ENCODE data around the gene GPER1.

Gene GPER1

DNA sequence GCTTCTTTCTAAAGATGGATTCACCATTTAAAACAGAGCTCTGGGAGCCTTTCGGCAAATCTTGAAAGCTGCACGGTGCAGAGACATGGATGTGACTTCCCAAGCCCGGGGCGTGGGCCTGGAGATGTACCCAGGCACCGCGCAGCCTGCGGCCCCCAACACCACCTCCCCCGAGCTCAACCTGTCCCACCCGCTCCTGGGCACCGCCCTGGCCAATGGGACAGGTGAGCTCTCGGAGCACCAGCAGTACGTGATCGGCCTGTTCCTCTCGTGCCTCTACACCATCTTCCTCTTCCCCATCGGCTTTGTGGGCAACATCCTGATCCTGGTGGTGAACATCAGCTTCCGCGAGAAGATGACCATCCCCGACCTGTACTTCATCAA is 3.7 kb downstream of the GPER1 start:
- DNase-seq, result no peak

GRCh38 chr7:1092161-1092632 is 4.3 kb downstream of the GPER1 start:
- no peak for DNase-seq

GRCh38 chr7:1092806-1093501 is 5.0 kb downstream of the GPER1 start:
- DNase-seq, result no peak

DNA sequence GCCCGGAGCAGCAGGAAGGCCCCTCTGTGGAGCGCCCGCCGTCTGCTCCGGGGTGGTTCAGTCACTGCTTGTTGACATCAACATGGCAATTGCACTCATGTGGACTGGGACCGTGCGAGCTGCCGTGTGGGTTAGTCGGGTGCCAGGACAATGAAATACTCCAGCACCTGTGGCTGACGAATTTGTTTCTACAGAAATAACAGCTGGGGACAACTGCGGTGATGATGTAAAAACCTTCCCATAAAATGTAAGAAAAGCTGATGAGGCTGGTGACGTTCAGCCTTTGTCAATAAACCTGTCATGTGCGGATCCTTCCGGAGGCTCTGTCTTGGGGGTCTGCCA is 5.6 kb downstream of the GPER1 start:
- no peak for DNase-seq

GRCh38 chr7:1093916-1094508 is 6.1 kb downstream of the GPER1 start:
- no peak for DNase-seq

GRCh38 chr7:1094870-1095269 is 7.0 kb downstream of the GPER1 start:
- no peak for DNase-seq

DNA sequence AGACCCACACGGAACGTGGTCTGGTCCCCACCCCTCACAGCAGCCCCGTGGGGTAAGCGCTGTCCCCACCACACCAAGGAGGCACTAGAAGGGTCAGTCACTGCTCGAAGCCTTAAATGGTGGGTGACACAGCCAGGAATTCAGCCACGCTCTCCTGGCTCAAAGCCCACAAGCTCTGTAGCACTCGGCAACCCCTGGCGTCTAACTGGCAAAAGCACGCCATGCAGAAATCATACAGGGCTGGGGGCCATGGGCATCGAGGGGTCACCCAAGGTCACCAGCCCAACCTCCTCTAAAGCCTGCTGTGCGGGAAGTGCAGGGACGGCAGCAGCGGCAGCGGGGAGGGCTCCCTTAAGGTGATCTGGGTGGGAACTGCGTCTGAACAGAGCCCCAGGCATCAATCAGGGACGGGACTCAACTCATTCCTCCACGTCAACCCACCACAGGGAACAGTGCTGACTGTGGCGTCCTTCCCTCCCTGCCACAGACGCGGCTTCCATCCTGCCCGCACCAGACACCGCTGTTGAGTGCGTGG is 7.8 kb downstream of the GPER1 start:
- DNase-seq, result no peak

DNA sequence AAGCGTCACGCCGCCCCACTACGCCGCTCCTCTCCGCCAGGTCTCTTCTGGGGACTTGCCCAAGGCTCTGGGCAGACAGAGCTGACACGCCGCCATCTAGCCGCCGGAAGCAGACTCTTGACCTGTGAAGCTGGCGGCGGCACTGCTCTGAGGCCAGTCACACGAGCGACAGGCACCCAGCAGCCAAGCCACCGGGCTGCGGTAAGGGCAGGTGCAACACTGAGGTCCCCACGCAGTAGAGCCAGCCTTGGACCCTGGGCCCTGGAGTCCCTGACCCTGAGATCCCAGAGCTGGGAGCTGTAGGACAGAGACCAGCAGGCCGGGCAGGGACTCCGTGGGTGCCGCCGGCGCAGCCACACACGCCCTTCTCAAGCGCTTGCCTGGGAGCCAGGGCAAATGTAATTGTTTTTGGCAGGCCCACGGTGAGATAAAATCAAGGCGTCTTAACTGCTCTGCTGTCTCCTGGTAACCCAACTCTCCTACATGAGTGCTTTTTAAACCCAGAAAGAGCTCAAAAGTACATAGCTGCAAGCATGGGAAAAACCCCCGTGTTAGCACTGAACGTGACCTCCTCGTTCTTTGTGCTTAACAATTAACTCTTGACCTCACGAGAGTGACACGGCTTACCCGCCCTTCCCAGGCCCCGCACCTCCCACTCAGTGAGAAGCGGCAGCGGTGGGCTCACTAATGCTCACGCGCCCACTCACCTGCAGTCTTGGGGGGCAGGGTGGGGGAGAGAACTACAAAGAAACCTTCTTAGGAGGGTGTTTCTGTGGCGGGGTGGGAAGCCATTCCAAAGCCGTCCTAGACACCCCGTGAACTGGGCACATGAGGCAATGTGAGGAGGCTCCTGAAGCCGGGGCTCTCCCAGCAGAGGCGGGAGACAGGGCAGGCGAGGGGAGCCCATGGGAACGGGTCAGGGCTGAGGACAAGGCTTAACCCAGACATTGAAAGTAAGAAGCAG is 8.5 kb downstream of the GPER1 start:
- DNase-seq, result no peak

- DNase-seq, result no peak
Observed at GRCh38 chr7:1097120-1097504, 9.2 kb downstream of the GPER1 start.

- no peak for DNase-seq
Observed at GRCh38 chr7:1098243-1099153, 10.6 kb downstream of the GPER1 start.

DNA sequence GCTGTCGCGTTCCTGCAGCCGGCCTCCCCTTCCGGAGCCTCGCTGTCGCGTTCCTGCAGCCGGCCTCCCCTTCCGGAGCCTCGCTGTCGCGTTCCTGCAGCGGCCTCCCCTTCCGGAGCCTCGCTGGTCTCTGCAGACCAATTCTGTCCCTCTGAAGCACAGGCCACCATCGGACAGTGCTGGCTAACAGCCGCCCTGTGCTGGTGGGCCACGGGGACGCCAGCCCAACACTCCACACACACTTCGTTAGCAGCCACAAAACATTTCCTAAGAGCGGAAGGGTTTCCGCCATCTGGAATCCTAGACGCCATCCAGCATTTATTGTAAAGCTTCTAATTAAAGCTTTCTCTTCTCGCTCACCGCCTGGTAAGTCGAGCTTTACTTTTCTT is 11.2 kb downstream of the GPER1 start:
- no peak for DNase-seq

DNA sequence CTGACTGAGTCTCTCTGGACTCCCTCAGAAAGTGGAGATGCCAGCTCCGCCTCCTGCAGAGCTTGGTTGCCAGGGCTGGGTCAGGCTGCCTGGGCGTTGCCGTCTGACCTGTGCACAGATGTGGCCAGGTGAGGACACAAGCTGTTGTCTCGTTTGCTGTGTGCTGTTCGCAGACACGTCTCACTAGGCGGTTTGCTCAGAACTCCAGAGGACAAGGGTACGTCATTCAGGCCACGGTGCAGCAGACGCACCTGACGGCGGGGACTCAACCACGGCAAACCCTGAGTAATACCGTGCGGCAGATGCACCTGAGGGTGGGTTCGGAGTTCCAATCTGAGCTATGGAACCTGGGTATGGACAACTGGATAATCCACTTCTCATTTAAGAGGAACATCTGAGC is 11.7 kb downstream of the GPER1 start:
- DNase-seq, result no peak

GRCh38 chr7:1100386-1100785 is 12.5 kb downstream of the GPER1 start:
- DNase-seq, result no peak

DNA sequence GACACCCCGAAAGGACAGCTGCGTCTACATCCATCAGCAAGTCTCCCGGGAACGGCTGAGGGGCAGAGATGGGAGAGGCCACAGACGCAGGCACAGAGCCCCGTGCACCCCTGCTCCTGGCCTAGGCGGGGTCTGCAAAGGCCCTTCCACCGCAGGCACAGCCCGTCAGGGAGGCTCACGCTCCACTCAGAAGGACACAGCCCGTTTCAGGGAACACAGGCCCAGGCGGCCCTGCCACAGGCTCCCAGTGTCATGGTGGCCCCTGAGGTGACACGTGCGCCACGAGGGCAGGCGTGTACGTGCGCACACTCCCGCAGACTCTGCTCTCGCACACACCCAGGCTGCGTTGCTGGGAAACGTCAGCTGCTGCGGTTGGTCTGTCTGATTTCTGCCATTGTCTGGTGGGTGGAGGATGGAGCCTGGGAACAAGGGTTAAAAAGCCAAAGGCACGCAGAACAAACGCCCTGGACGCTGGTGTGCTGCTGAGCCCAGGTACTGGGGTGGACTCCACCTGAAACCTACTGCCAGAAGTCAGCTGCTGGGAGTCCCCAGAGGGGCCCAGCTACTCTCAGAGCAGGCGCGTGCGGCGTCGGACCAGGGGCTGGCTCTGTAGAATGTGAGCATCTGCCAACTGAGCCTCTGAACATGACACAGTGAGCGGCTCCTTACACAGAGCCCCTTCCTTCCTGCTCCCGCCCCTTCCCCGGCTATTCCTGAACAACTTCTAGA is 13.1 kb downstream of the GPER1 start:
- DNase-seq, result no peak

DNA sequence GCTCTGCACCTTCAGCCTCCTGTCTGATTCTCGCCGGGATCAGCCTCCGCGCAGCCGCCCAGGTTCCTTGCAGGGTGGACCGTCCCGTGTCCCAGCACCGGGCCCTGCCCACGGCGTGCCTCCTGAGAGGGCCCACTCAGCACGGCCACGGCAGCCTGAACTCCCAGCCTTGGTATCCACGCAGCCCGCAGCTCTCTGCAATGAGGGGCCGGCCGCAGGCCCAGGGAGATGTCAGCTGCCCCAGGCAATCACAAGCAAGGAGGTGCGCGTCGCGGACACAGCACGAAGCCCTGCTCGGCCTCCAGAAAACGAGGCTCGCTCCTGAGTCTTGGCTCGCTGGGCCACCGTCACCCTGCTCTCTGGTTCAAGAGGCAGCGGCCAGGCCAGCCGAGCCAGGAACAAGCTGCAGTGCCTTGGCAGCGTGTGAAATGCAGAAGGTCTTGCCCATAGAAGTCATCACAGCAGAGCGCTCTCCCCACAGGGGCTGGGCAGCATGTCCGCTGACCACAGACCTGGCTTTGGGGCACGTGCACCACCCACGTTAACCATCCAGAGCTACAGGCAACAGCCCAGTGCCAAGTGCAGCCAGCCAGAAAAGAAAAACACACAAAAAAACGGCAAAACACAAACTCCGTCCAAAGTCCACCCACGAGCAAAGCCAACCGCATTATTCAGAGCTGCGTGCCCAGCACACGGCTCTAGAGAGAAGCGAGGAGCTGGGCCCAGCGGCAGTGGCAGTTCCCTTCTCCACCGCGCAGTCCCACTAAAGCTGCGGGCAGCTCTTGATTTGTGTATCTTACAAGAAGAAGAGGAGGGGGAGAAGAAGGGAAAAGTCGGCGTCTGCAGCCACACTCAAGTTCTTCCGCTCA is 13.9 kb downstream of the GPER1 start:
- DNase-seq, result no peak

- no peak for DNase-seq
Observed at GRCh38 chr7:1103009-1103788, 15.3 kb downstream of the GPER1 start.

GRCh38 chr7:1103789-1104515 is 16.0 kb downstream of the GPER1 start:
- no peak for DNase-seq

GRCh38 chr7:1104516-1105179 is 16.7 kb downstream of the GPER1 start:
- no peak for DNase-seq

DNA sequence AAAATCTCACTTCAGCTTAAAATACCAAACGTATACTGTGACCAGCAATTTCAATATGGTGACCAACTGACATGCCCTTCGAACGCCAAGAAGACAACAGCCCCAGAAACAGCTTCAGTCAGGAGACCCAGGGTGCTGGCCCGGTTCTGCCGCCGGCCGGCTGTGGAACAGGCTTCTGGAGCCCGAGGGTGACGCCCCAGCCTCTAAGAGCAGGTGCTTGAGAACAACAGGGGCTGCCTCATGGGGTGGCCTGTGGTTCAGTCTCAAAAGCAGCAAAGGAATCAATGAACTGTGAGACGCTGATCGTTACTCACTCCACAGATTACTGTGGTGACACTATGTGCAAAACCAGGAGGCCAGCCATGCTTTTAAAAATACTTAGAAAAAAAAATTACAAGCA is 17.3 kb downstream of the GPER1 start:
- DNase-seq, result no peak
